Motor neuron (in vitro differentiated cells): ENCODE results near the gene LIN28A. TPM values are rescaled to one million over a fixed set of nuclear protein-coding genes. Genes with fewer than 3 reads are reported as not detected.

Experiments used
- ATAC-seq, 8 experiments: fragments of 200-7000 bp; cut with Tn5 transposase; replicated peaks in 6 of 8; 2 replicates each; pipeline ENCODE4 v1.8.0; 2021; ENCODE audit warnings: mild to moderate bottlenecking in 8 of 8, moderate library complexity in 8 of 8
- H3K27ac ChIP-seq, 2 donors: fragments of 250-450 bp; sonication (Bioruptor Pico); 2 replicates each; pipeline ENCODE4 v1.9.0; 2021; ENCODE audit warnings: antibody characterized with exemption in 2 of 2, mild to moderate bottlenecking in 2 of 2, moderate library complexity in 1 of 2
- H3K4me1 ChIP-seq, 2 donors: fragments of 250-450 bp; sonication (Bioruptor Pico); replicated peaks in 1 of 2; 2 replicates each; pipeline ENCODE4 v1.6.1; 2021; ENCODE audit warnings: antibody characterized with exemption in 2 of 2, mild to moderate bottlenecking in 2 of 2, moderate library complexity in 1 of 2
- H3K4me3 ChIP-seq, 5 donors: fragments of 250-450 bp; sonication (Bioruptor Pico); 2 replicates each; pipeline ENCODE4 v1.9.0; 2021; ENCODE audit warnings: antibody characterized with exemption in 5 of 5, mild to moderate bottlenecking in 5 of 5, moderate library complexity in 4 of 5
- WGBS, 10 experiments: fragments of 450-650 bp; shearing (Covaris generic); methylation state at CpG; one replicate each; pipeline ENCODE4 v1.0.0; 2022; 5-methylcytosine and 5-hydroxymethylcytosine counted together
- in situ Hi-C, 9 experiments: fragments of 400-800 bp; cut with MboI; loops; one replicate each; pipeline ENCODE4 v1.15.0; 2021; ENCODE audit warnings: low sequenced_read_pairs in 9 of 9, low pct_unique_long_range_greater_than_20kb in 2 of 9; ENCODE audit not compliant: unreplicated experiment in 9 of 9
- total RNA-seq, 8 experiments: library from RNA; unstranded; fragments of 300-600 nt; gene quantifications; 2 replicates each; pipeline versions ENCODE4 v1.2.3 to v1.2.4, GENCODE V29; 2022

LIN28A gene
- total RNA-seq, 8 experiments from 2014 or later: 0.14 to 66.0 (median 2.9) TPM

DNA sequence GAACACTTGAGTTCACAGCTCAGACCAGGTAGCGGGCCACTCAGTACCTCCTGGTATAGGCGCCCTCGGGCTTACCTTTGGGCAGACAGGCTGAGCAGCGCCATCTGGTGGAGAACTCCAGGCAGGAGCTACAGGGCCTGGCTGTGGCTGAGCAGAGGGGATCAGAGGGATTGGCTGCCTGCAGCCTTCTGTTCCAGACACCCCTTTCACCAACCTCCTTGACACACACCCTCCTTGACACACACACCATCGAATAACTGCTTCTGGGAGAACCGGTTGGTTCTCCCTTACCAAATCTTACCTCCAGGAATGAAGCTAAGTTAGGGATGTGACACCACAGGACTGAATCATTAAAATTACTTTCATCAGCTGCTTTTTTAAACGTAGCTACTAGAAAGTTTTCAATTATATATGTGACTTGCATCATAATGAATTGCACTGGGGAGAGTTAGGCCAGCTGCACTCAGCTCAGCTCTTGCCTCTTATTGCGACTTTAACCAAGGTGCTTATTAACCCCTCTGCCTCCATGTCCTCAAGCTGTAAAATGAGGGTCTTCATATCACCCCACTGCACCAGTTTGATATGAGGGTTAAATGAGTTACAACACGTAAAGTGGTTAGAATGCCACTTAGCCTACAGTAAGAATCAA, 6.6 kb downstream of the LIN28A start:
- in situ Hi-C loops: no loop called here
- peaks cover 46 to 57% of the 10 kb centered on the region in 2 donors for H3K4me1 ChIP-seq
- 0 to 50% (median 25%) methylated on average over 2 to 6 of the region's 9 CpGs; no CpG with 5 or more reads in 2 of the 10 experiments for whole genome bisulfite sequencing, 10 experiments
- peak overlapping the region in 1 of 5 donors; percentile 10 for H3K4me3 ChIP-seq
- peak overlapping the region in 1 of 2 donors; percentile 32 for H3K27ac ChIP-seq
- peak; percentile 94 to 100 (median 96) for ATAC-seq

DNA sequence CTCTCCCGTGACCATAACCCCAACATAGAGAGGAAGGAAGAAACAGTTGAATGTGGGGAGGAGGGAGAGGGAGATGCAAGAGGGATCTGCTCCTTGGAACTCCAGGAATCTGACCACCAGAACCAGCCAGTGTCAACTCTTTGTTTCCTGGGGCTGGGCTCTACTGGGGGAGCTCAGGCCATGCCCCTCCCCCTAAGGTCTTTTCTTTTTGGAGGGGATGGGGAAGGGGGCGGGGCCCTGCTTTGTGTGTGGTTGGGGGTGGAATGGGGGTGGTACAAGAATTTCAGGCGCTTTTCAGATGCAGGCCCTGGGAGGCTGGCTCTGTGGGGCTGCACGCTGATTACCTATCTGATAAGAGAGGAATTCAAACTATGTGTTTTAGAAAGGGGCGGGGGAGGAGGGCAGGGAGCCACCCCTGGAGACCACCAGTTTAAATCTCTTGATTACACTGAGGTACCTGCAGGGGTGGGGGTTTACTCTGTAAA, 8.3 kb downstream of the LIN28A start:
- 40 to 50% methylated on average over 1 of the region's 5 CpGs; no CpG with 5 or more reads in 8 of the 10 experiments for WGBS, 10 experiments
- H3K4me3 ChIP-seq: no peak overlapping the region
- ATAC-seq: peak in 2 of 8 experiments; percentile 6 to 9
- in situ Hi-C loops: no loop called here
- H3K27ac ChIP-seq: peak overlapping the region in 1 of 2 donors; percentile 32
- peaks cover 34 to 45% of the 10 kb centered on the region in 2 donors for H3K4me1 ChIP-seq

DNA sequence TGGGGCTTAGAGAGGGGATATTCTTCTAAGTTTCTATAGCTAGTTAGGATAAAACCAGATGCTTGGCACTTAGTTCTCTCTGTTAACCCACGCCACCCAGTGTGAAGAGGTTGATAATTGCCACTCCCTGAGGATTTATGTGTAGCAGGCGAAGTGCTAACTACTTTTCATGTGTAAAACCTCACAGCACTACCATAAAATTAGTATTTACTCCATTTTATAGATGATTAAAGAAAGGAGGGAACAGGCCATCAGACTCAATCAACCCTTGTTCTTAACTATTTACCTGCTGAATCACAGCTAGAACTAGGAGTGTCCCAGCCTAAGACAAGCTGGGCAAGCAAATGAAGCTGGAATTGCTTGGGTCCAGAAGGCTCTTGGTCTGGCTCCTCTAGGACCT, 8.9 kb downstream of the LIN28A start:
- no peak overlapping the region for H3K27ac ChIP-seq
- peaks cover 34 to 45% of the 10 kb centered on the region in 2 donors for H3K4me1 ChIP-seq
- in situ Hi-C loops: no loop called here
- ATAC-seq: no peak
- WGBS, 10 experiments: 10 to 100% (median 91%) methylated on average over 1 to 2 of the region's 2 CpGs; no CpG with 5 or more reads in 2 of the 10 experiments
- H3K4me3 ChIP-seq: no peak overlapping the region

DNA sequence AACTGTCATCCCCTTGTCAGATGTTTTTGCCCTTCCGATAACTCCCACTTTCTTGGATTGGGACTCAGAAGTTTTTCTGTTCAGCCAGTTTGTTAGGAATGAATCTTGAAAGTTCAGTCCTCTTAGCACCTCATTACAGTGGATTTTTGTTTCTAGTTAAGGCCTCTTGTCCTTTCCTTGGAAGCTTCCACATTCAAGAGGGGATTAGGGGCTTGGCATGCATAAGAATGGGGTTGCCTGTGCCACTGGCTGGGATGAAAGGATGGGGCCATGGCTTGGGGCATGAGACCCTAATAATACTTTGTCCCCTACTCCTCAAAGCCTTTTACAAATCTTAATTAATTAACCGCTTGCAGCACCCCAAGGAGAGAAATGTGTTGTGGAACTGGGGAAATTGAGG, 19.1 kb downstream of the LIN28A start:
- Histone ChIP-seq H3K27ac (no peak overlapping the region), H3K4me3 (no peak overlapping the region), H3K4me1 (peaks cover 15 to 20% of the 10 kb centered on the region in 2 donors)
- in situ Hi-C loops: no loop called here
- 17 to 100% (median 58%) methylated on average over 1 to 2 of the region's 2 CpGs; no CpG with 5 or more reads in 1 of the 10 experiments for WGBS, 10 experiments
- ATAC-seq: no peak

DNA sequence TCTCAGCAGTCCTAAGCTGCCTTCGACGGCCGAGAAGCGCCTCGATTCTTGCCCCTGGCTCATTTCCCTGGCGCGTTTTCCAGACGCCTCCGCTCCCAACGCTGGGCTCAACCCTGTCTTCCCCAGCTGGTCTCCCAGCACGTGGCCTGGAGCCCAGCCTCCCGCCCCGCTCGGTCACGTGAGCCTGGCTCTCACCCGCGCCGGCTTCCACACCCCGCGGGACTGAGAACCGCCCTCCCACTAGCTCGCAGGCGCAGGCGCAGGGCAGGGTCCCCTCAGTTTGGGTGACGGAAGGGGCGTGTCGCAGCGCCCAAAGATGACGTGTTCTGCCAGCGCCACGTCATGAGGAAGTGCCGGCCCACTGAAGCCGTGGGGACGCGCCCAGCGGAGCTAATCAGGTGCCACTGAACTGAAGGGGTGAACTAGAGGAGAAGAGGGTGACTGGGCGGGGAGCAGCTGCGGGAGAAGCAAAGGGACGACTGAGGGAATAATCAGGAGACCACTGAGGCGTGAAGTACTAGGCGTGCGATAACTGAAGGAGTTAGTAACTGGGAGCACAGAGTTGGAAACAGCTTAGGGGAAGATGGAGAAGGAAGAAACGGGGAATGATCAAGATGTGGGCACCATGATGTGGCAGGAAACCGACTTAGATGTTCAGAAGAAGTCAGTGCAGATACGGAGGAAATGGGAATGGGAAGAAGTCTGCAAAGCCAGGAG, 21.5 kb downstream of the LIN28A start, which contains the start of gene DHDDS:
Gene DHDDS (plus strand): TSS at position 343 of the 717 bp plus-strand sequence. CDS start 625 bp downstream, outside the sequence.
- peak within 1 kb of the TSS; percentile 70 to 85 for H3K27ac ChIP-seq
- H3K4me3 ChIP-seq: peak within 1 kb of the TSS; percentile 49 to 63 (median 53)
- ATAC-seq: peak; percentile 93 to 98 (median 96)
- H3K4me1 ChIP-seq: peaks cover 15 to 20% of the 10 kb centered on the region in 2 donors
- WGBS, 10 experiments: 0 to 20% (median 0%) methylated on average over 1 to 23 of the region's 45 CpGs; no CpG with 5 or more reads in 3 of the 10 experiments
- in situ Hi-C loops: no loop called here

DNA sequence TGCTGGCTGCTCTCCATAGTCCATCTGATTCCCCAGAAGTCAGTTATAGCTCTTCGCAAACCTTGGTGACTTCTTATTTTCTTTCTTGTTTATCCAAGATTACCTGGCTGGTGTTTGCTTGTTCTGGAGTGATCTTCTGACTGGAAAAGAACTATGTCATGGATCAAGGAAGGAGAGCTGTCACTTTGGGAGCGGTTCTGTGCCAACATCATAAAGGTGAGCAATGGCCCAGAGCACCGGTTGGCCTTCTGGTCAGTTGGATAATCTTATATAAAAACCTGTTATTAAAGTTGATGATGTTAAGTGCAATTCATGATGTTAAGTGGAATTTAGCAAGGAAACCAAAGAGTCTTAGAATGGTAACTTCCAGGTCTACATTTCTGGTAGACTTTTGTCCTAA, 22.2 kb downstream of the LIN28A start:
- Histone ChIP-seq H3K4me1 (peaks cover 15 to 20% of the 10 kb centered on the region in 2 donors), H3K4me3 (peak overlapping the region; percentile 49 to 63 (median 53)), H3K27ac (peak overlapping the region; percentile 70 to 85)
- no peak for ATAC-seq
- WGBS, 10 experiments: 0 to 88% (median 66%) methylated on average over 1 to 3 of the region's 3 CpGs; no CpG with 5 or more reads in 1 of the 10 experiments
- in situ Hi-C loops: no loop called here

DNA sequence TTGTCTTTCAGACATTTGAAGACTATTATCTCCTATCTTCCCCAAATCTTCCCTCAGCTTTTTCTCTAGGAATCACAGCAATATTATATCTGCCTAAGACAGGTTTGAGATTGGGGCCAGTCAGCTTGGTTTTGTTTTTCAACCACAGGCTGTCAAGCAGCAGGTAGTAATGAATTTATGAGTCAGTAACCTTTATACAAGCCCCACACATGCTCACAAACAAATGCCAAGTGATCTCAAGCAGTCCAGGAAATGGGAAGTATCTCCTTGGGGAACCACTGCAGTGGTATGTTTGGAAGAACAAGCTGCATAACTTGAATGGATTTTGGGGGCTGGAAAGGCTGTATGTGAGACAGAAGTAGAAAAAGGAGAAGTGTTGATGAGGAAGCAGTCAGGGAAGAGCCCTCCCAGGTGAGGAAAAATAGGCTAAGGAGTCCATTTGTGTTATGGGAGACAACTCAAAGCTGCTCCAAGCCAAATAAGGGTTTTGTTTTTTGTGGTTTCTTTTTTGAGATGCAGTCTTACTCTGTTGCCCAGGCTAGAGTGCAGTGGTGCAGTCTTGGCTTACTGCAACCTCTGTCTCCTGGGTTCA, 23.6 kb downstream of the LIN28A start:
- H3K27ac ChIP-seq: no peak overlapping the region
- peaks cover 15 to 20% of the 10 kb centered on the region in 2 donors for H3K4me1 ChIP-seq
- peak overlapping the region in 3 of 5 donors; percentile 2 to 63 (median 53) for H3K4me3 ChIP-seq
- in situ Hi-C loops: no loop called here
- ATAC-seq: no peak

DNA sequence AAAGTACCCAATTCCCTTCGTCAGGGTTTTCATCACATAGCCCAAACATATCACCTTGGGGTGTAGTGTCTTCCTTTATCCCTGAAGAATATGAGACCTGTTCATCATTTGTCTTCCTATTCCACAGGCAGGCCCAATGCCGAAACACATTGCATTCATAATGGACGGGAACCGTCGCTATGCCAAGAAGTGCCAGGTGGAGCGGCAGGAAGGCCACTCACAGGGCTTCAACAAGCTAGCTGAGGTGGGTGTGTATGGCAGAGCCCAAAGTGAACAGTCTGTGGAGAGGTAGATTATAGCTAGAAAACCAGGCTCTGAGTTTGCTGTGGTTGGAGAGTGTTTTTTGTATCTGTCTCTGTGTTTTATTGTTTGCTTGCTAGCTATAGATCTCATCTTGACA, 27.4 kb downstream of the LIN28A start:
- H3K27ac ChIP-seq: no peak overlapping the region
- in situ Hi-C loops: no loop called here
- no peak for ATAC-seq

DNA sequence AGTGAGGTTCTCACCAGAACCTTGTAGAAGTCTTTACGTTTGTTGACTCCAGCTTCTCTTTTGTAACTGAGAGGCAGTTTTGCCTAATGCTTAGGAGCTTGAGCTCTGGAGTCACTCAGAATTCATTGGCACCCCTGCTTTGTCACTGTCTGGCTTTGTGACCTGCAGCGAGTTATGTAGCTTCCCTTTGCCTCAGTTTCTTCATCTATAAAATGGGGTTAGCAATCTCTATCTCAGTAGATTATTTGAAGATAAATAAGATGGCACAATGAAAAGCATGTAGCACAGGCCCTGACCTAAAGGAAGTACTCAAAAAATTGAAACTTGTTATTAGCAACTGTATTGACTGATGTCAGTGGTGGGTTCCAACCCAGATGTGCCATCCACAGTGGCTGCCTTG, 29.6 kb downstream of the LIN28A start:
- ATAC-seq: no peak
- Histone ChIP-seq H3K4me3 (no peak overlapping the region), H3K27ac (no peak overlapping the region), H3K4me1 (no peaks in the 10 kb centered on the region)
- WGBS, 10 experiments: 67 to 100% (median 100%) methylated on average over 1 to 2 of the region's 2 CpGs; no CpG with 5 or more reads in 4 of the 10 experiments
- in situ Hi-C loops: no loop called here

More for the DNA sequence above, 27.4 kb downstream of the LIN28A start:
- WGBS, 10 experiments: 71 to 100% (median 100%) methylated on average over 1 to 5 of the region's 6 CpGs; no CpG with 5 or more reads in 1 of the 10 experiments
- Histone ChIP-seq H3K4me1 (peaks cover 6 to 8% of the 10 kb centered on the region in 2 donors), H3K4me3 (no peak overlapping the region)

DNA sequence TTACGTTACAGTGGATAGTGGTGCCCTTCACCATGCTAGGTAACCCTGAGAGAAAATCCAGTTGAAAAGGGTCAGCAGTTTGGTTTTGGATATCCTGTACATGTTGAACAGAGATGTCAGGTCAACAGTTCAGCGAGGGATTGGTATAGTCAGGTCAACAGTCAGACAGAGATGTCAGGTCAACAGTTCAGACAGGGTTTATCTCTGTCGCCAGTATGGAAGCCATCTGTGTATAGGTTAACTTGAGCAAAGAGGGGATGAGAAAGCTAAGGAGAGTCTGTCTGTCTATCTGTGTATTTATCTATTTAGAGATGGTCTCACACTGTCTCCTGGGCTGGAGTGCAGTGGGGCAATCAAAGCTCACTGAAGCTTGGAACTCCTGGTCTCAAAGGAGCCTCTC, 39.3 kb downstream of the LIN28A start:
- no peak for ATAC-seq
- in situ Hi-C loops: no loop called here
- no peak overlapping the region for H3K4me3 ChIP-seq
- no peaks in the 10 kb centered on the region for H3K4me1 ChIP-seq
- no peak overlapping the region for H3K27ac ChIP-seq
- WGBS, 10 experiments: 33 to 100% (median 94%) methylated on average over 1 to 3 of the region's 3 CpGs; no CpG with 5 or more reads in 1 of the 10 experiments

DNA sequence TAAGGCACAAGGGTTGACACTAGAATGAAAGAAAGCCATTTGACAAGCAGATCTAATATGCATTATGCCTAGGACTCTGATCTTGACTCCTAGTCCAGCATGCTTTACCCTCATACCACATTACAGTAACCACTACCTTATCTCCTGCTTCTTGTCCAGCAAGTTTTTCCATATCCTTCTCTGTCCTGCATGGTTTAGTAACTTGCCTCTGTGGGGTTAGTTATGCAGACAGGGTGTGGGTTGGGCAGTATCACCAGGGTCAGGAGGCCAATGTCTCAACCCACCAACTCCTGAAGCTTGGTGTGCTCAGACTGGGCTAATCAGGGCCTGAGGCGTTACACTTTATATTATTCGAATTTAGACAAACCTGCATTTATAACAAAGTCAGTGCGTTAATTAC, 40.3 kb downstream of the LIN28A start:
- 81 to 100% (median 93%) methylated on average over 1 to 3 of the region's 3 CpGs; no CpG with 5 or more reads in 7 of the 10 experiments for WGBS, 10 experiments
- H3K4me3 ChIP-seq: no peak overlapping the region
- in situ Hi-C loops: no loop called here
- no peak overlapping the region for H3K27ac ChIP-seq
- H3K4me1 ChIP-seq: no peaks in the 10 kb centered on the region
- peak in 2 of 8 experiments; percentile 58 to 70 for ATAC-seq

DNA sequence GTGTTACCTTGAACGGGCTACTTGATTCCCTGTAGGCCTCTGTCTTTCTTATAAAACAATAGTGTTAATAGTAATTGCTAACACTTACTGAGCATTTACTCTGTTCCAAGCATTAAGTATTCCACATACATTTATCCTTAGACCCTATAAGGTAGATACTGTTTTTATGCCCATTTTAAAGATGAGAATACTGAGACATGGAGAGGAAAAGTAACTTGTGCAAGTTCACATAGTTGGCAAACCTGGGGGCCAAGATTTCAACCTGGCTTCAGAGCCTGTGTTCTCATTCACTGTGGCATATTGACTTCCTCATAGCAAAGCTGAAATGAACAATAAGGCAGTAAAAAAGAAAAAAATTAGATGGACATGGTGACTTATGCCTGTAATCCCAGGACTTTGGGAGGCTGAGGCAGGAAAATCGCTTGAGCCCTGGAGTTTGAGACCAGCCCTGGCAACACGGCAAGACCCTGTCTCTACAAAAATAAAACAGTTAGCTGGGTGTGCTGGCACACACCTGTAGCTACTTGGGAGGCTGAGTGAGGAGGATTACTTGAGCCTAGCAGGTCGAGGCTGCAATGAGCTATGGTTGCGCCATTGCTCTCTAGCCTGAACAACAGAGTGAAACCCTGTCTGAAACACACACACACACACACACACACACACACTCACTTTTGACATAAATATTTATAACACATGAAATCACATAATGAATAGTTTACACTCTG, 42.0 kb downstream of the LIN28A start:
- H3K4me1 ChIP-seq: no peaks in the 10 kb centered on the region
- in situ Hi-C loops: no loop called here
- H3K4me3 ChIP-seq: no peak overlapping the region
- H3K27ac ChIP-seq: no peak overlapping the region
- ATAC-seq: no peak
- 86 to 100% (median 96%) methylated on average over 1 to 5 of the region's 5 CpGs; no CpG with 5 or more reads in 1 of the 10 experiments for WGBS, 10 experiments
